Measurements from ENCODE around the gene TMOD2. TPM values are rescaled to one million over a fixed set of nuclear protein-coding genes. Genes with fewer than 3 reads are reported as not detected.
"Not testable (repeated sequence)": the region's sequence is repeated elsewhere in the genome, so short reads cannot be mapped to it uniquely, and the experiment has no call there.

TMOD2 gene
- total and polyA plus RNA-seq, 2 donors from 2014 or later, result 2.5 to 9.3 TPM

DNA sequence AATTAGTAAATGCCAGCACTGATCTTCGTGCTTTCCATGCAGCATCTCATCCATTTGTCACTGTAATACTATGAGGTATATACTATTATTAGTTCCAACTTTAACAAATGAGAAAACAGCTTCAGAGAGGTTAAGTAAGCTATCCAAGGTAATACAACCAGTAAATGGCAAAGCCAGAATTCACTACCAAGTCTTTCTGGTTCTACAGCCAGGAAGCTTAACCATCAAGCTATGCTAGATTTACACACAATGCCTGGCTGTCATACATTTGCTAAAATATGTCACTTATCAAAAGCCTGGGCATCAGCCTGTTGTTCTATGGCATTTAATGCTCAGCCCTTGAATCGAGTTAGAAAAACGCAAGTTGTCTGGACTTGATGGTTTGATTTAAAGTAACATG is 32.6 kb downstream of the TMOD2 start:
- Histone ChIP-seq H3K4me3 (ENCODE audit: low read length in 3 of 3) (no peak overlapping the region), H3K27ac (ENCODE audit: low read depth in 2 of 2, low read length in 2 of 2) (no peak overlapping the region), H3K9ac (ENCODE audit: low read length in 3 of 3) (no peak overlapping the region), H3K4me1 (ENCODE audit: control insufficient read depth in 2 of 3, insufficient read depth in 2 of 3, low read depth in 1 of 3, low read length in 3 of 3) (no peaks in the 10 kb centered on the region), H3K27me3 (ENCODE audit: control insufficient read depth, insufficient read depth, low read length) (no peaks in the 10 kb centered on the region), H3K36me3 (ENCODE audit: control insufficient read depth in 2 of 3, insufficient read depth in 3 of 3, low read length in 3 of 3) (no peaks in the 10 kb centered on the region), H3K9me3 (ENCODE audit: control insufficient read depth in 2 of 3, insufficient read depth in 1 of 3, low read length in 3 of 3) (no peaks in the 10 kb centered on the region)
- intact Hi-C loops (cut with DNase I), result no loop called here
- TF ChIP-seq, protein P1, sequence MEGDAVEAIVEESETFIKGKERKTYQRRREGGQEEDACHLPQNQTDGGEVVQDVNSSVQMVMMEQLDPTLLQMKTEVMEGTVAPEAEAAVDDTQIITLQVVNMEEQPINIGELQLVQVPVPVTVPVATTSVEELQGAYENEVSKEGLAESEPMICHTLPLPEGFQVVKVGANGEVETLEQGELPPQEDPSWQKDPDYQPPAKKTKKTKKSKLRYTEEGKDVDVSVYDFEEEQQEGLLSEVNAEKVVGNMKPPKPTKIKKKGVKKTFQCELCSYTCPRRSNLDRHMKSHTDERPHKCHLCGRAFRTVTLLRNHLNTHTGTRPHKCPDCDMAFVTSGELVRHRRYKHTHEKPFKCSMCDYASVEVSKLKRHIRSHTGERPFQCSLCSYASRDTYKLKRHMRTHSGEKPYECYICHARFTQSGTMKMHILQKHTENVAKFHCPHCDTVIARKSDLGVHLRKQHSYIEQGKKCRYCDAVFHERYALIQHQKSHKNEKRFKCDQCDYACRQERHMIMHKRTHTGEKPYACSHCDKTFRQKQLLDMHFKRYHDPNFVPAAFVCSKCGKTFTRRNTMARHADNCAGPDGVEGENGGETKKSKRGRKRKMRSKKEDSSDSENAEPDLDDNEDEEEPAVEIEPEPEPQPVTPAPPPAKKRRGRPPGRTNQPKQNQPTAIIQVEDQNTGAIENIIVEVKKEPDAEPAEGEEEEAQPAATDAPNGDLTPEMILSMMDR (IDR thresholded peaks at IDR 0.05; ENCODE audit: borderline replicate concordance, extremely low read depth, insufficient read depth), result no peak
- FAIRE-seq (no peak), DNase-seq (no peak)

DNA sequence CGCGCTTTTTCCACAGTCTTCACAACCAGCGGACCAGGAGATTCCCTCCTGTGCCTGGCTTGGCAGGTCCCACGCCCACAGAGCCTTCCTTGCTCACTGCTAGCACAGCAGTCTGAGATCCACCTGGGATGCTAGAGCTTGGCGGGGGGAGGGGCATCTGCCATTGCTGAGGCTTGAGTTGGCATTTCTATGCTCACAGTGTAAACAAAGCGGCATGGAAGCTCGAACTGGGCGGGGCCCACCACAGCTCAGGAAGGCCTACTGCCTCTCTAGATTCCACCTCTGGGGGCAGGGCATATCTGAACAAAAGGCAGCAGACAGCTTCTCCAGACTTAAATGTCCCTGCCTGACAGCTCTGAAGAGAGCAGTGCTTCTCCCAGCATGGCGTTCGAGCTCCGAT is 35.7 kb downstream of the TMOD2 start:
- H3K4me1 ChIP-seq (ENCODE audit: control insufficient read depth in 2 of 3, insufficient read depth in 2 of 3, low read depth in 1 of 3, low read length in 3 of 3); FAIRE-seq; H3K4me3 ChIP-seq (ENCODE audit: low read length in 3 of 3); intact Hi-C loops (cut with DNase I); H3K9me3 ChIP-seq (ENCODE audit: control insufficient read depth in 2 of 3, insufficient read depth in 1 of 3, low read length in 3 of 3); H3K27ac ChIP-seq (ENCODE audit: low read depth in 2 of 2, low read length in 2 of 2); H3K27me3 ChIP-seq (ENCODE audit: control insufficient read depth, insufficient read depth, low read length); H3K9ac ChIP-seq (ENCODE audit: low read length in 3 of 3); H3K36me3 ChIP-seq (ENCODE audit: control insufficient read depth in 2 of 3, insufficient read depth in 3 of 3, low read length in 3 of 3): not testable (repeated sequence)
- DNase-seq, result peak in 1 of 5 donors; percentile 59

DNA sequence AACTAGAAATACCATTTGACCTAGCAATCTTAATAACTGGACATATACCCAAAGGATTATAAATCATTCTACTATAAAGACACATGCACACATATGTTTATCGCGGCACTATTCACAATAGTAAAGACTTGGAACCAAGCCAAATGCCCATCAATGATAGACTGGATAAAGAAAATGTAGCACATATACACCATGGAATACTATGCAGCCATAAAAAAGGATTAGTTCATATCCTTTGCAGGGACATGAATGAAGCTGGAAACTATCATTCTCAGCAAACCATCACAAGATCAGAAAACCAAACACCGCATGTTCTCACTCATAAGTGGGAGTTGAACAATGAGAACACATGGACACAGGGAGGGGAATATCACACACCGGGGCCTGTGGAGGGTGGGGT is 41.1 kb downstream of the TMOD2 start:
- H3K4me1 ChIP-seq (ENCODE audit: control insufficient read depth in 2 of 3, insufficient read depth in 2 of 3, low read depth in 1 of 3, low read length in 3 of 3); H3K4me3 ChIP-seq (ENCODE audit: low read length in 3 of 3); H3K9me3 ChIP-seq (ENCODE audit: control insufficient read depth in 2 of 3, insufficient read depth in 1 of 3, low read length in 3 of 3); H3K27me3 ChIP-seq (ENCODE audit: control insufficient read depth, insufficient read depth, low read length); FAIRE-seq; intact Hi-C loops (cut with DNase I); H3K9ac ChIP-seq (ENCODE audit: low read length in 3 of 3); H3K27ac ChIP-seq (ENCODE audit: low read depth in 2 of 2, low read length in 2 of 2); DNase-seq; H3K36me3 ChIP-seq (ENCODE audit: control insufficient read depth in 2 of 3, insufficient read depth in 3 of 3, low read length in 3 of 3): not testable (repeated sequence)

DNA sequence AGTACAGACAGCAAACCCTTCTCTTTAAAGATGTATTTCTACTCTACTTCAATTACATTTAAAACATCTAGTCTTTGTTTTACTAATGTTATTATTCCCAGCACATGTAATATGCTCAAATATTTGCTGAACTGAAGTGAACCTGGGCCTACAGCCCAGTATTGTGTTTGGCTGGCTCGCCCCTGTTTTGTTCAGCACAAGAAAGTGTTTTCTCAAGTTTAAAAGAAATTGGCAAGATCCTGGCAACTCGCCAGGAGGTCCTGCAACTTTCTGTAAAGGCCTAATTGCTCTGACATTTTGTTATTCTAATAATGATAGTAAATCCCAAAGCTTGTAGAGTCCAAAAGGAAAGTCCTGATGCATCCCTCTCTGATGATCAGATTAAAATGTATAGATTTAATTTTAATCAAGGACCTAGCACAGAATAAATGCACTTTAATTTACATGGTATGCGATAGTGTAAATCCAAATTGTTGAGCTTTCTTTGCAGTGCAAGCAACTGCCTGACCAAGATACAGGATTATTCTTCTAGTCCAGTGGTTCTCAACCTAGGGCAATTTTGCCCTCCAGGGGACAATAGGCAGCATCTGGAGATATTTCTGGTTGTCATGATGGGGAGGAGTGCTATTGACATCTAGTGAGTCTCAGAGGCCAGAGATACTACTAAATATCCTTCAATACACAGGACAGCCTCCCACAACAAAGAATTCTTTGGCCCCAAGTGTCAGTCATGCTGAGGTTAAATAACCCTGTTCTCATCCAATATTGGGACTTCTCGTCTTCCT is 42.3 kb downstream of the TMOD2 start:
- Histone ChIP-seq H3K9ac (ENCODE audit: low read length in 3 of 3) (no peak overlapping the region), H3K4me1 (ENCODE audit: control insufficient read depth in 2 of 3, insufficient read depth in 2 of 3, low read depth in 1 of 3, low read length in 3 of 3) (peaks cover 0 to 3% (median 0%) of the 10 kb centered on the region in 3 donors), H3K4me3 (ENCODE audit: low read length in 3 of 3) (no peak overlapping the region), H3K27me3 (ENCODE audit: control insufficient read depth, insufficient read depth, low read length) (no peaks in the 10 kb centered on the region), H3K9me3 (ENCODE audit: control insufficient read depth in 2 of 3, insufficient read depth in 1 of 3, low read length in 3 of 3) (no peaks in the 10 kb centered on the region), H3K27ac (ENCODE audit: low read depth in 2 of 2, low read length in 2 of 2) (no peak overlapping the region), H3K36me3 (ENCODE audit: control insufficient read depth in 2 of 3, insufficient read depth in 3 of 3, low read length in 3 of 3) (peaks cover 0 to 3% (median 0%) of the 10 kb centered on the region in 3 donors)
- peak in 2 of 5 donors; percentile 27 to 65 for DNase-seq
- no peak for FAIRE-seq
- intact Hi-C loops (cut with DNase I), result no loop called here
- TF ChIP-seq, protein P1 (IDR thresholded peaks at IDR 0.05; ENCODE audit: borderline replicate concordance, extremely low read depth, insufficient read depth), result no peak

Data from kidney (tissue), 14 donors.